COLO668 (cell line): Measurements from ENCODE around the gene ZNF333.
"Not testable (repeated sequence)": the region's sequence is repeated elsewhere in the genome, so short reads cannot be mapped to it uniquely, and the experiment has no call there.

Experiments
- DNase-seq: peaks from one replicate; lab custom pipeline; 2025; ENCODE audit not compliant: unreplicated experiment; lab: John Stamatoyannopoulos, UW

ZNF333 gene

DNA sequence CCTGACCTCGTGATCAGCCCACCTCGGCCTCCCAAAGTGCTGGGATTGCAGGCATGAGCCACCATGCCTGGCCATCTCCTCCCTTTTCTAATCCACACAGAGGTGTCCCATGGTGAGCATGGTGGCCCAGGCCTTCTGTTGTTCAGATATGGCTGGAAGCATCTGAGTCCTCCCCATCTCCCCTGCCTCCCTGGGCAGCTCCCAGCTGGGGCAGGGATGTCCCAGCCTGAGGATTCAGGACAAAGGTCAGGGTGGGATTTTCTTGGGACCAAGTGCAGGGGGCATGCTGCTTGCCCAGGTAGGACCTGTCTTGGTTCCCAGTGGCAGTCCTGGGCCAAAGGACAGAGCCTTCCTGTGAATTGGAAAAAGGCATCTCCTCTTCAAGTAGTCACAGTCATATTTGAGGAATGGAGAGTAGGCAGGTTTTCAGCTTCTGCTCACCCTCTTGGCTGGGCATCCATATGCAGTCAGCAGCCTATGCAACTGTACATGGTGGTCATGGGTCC is 77.7 kb downstream of the ZNF333 start:
- no peak for DNase-seq

DNA sequence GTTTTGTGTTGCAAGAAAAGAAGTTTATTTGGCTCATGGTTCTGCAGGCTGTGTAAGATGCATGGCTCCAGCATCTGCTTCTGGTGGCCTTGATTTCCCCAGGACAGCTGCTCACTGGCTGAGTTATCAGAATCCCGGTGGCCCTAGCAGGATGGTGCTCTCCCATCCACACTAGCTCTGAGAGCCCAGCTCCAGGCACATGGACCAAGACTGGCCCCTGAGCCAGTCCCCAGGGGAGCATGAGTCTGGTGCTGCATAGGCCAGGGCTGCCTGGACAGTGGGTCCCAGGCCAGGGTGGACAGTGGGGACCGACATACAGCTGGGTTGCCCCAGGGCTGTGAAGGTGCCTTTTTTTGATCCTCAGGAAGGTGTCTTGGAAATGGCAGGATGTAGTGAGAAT is 78.2 kb downstream of the ZNF333 start:
- DNase-seq: no peak

DNA sequence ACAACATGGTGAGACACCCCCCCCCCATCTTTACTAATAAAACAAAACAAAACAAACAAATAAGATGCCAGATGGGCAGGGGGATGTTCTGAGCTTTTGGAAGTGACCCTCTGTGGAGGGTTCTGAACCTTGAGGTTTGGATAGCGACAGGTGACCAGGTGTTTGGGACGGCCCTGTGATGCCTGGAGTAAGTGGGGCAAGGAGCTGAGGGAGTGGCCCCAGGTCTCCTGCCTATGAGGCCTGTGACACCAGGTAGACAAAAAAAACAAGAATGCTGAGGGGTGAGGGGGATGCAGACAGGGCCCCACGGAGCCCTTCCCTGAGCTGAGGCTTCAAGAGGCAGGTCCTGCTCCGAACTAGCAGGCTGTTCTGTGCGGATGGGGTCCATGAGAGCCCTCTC is 79.4 kb downstream of the ZNF333 start:
- no peak for DNase-seq

DNA sequence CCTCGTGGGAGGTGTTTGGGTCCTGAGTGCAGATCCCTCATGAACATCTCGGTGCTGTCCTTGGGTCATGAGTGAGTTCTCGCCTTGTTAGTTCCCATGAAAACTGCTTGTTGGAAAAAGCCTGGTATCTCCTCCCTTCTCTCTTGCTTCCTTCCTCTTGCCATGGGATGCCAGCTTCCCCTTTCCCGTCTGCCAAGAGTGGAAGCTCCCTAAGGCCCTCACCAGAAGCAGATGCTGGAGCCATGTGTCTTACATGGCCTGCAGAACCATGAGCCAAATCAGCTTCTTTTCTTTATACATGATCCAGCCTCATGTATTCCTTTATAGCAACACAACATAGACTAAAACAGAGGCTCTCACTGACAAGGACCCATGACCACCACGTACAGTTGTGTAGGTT is 80.3 kb downstream of the ZNF333 start:
- no peak for DNase-seq

DNA sequence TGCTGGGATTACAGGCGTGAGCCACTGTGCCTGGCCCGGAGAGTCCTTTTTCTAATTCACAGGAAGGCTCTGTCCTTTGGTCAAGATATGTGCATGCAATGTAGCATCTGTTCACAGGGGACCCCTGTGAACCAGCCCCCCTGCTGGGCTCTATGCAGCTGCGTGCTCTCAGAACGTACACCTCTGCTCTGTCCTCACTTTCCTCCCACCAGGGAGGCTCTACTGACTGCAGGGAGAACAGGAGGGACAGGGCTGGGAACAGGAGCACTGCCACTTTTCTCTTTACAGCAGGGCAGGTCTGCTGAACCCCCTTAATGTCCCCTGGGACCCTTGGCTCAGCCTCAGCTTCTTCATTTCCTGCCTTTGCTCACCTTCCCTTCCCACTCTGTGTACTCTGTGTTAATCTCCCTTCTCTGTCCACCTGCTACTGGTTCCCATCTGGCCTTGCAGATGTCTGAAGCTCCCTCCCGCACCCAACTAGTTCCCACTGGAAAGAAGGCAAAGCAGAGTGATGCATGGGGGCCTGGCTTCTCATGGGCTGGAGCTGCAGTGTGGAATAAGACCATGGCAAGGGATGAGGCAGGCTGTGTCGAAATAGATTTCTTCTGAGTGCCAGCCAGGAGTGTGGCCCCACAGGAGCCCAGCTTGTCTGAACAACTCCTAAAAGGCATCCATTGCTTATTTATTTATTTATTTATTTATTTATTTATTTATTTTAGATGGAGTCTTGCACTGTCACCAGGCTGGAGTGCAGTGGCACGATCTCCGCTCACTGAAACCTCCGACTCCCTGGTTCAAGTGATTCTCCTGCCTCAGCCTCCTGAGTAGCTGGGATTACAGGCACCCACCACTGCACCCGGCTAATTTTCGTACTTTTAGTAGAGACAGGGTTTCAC is 81.3 kb downstream of the ZNF333 start:
- no peak for DNase-seq

DNA sequence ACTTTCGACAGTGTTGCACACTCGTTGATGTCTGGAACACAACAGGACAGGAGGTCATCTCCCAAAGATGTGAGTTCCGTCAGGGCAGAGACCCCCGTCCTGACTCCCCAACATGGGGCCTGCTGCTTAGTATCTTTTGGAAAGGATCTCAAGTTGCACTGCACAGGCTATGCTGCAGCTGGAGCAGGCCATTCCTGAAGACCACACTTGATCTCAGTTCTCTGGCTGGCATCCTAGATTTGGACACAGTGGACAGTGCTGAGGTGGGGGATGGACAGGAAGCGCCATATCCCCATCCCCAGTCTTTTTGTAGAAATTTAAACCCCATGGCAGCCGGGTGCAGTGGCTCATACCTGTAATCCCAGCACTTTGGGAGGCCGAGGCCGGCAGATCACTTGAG is 82.6 kb downstream of the ZNF333 start:
- DNase-seq: no peak

DNA sequence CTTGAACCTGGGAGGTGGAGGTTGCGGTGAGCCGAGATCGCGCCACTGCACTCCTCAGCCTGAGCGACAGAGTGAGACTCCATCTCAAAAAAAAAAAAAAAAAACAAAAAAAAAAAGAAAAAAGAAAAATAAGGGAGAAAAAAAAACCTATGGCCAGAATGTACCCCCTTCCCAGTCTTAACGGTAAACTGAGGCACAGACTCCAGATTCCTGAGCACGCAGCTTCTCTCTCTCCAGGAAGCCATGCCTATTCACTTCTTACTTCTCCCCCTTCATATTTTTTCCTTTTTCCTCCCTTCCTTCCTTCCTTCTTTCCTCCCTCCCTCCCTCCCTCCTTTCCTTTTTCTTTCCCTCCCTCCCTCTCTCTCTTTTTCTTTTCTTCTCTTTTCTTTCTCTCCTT is 83.1 kb downstream of the ZNF333 start:
- no peak for DNase-seq

DNA sequence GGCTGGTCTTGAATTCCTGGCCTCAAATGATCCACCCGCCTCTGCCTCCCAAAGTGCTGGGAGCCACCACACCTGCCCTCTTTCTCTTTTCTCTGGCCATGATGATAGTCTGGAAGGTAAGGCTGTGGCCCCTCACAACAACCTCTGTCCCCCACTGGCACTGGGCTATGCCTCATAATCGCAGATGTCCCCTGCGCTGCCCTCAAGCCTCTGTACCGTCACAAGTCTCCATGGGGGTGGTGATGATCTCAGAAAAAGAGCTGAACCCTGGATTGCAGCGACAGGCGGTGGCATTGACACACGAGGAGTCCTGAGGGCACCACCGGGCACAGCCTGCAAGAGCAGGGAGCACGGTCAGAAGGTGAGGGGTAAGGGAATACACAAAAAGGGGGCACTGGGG is 83.9 kb downstream of the ZNF333 start:
- DNase-seq: not testable (repeated sequence)

DNA sequence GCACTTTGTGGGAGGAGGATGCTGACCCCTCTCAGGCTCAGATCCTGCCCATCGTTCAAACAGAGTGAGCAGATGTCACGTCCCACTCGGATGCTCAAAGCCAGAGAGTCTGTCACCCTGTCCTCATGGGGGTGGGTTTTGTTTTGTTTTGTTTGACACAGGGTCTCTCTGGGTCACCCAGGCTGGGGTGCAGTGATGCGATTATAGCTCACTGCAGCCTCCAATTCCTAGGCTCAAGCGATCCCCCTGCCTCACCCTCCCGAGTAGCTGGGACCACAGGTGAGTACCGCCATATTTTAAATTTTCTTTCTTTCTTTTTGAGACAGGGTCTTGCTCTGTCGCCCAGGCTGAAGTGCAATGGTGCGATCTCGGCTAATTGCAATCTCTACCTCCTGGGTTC is 84.5 kb downstream of the ZNF333 start:
- no peak for DNase-seq

DNA sequence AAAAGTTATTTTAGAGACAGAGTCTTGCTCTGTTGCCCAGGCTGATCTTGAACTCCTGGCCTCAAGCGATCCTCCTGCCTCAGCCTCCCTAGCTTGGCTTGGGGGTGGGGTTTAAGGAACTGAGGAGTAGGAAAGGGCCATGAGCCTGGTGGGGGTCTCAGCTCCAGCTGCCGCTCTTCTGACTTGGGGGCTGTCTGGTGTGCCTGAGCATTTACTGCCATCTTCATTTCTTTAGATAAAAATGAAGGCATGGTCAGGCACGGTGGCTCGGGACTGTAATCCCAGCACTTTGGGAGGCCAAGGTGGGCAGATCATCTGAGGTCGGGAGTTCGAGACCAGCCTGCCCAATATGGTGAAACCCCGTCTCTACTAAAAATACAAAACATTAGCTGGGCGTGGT is 85.5 kb downstream of the ZNF333 start:
- not testable (repeated sequence) for DNase-seq

DNA sequence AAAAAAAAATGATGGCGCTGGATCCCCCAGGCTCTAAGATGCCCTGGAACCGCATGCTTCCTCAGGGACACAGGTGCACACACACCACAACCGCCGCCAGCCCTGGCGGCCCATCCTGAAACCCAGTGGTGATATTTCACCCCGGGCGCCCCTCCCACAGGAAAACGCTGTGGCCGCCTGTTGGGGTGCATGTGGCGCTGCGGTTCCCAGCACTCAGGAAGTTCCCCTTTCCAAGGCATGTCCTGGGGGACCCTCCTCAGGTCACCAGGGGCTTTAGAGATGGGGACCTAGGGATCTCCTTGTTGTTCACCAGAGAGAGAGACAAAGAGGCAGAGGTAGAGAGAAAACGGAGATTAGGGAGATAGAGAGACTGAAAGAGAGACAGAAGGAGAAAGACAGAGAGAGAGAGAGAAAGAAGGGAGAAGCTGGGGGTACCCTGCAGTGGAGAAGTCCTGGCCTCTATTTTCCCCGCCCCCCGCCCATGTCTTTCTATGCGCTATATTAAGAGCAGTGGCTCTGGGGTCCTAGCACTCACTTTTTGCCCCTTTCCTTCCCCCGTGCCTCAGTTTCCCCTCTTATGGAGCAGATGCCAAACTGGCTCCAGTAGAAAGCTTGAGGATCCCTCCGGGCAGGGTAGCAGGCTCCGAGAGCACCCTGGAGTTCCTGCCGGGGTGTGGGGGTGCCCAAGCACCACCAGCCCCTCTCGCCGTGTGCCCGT is 86.2 kb downstream of the ZNF333 start:
- DNase-seq: no peak

DNA sequence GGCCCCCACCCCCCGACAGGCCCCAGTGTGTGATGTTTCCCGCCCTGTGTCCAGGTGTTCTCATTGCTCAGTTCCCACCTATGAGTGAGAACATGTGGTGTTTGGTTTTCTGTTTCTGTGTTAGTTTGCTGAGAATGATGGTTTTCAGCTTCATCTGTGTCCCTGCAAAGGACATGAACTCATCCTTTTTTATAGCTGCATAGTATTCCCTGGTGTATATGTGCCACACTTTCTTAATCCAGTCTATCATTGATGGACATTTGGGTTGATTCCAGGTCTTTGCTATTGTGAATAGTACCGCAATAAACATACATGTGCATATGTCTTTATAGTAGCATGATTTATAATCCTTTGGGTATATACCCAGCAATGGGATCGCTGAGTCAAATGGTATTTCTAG is 87.8 kb downstream of the ZNF333 start:
- DNase-seq: not testable (repeated sequence)

DNA sequence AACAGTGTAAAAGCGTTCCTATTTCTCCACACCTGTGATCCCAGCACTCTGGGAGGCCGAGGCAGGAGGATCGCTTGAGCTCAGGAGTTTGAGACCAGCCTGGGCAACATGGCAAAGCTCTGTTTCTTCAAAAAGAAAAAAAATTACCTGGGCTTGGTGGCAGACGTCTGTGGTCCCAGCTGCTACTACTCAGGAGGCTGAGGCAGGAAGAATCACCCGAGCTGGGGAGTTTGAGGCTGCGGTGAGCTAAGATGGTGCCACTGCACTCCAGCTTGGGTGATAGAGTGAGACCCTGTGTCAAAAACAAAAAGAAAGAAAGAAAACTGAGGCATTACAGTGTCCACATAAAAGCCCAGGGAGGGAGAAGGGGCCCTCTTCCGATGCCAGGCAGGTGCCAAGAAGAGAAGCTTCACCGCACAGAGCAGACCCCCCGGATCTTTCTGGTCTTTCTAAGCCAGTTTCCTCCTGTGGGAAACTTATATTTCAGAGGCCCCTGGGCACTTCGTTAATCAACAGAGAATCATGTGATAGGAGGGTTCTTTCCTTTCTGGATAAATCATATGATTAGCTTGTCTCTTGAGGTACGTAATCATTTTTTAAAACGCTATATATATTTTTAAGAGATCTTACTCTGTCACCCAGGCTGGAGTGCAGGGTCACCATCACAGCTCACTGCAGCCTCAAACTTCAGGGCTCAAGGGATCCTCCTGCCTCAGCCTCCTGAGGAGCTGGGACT is 88.4 kb downstream of the ZNF333 start, which contains the start of gene ADGRE2:
TSS of gene ADGRE2 (minus strand) at position 451 of the 736 bp plus-strand sequence. CDS start 1,804 bp downstream, outside the sequence.
- DNase-seq: not testable (repeated sequence)

DNA sequence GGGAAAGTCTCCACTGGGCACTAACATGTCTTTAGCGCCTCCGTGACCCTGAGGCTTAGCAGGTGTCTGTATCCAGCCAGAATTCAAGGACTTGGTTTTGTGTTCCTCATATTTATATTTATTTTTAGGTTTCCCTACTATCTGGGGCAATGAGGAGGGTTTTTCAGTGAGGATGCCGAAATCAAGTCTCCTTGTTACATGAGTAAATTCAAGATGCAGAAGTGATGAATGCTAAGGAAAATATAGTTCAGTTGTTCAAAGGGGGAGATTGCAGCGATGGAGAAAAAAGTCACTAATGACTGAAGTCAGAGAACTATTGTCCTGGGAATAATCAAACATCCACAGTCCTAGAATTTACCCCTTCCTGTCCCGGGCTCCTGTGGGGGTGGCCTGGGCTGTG is 89.3 kb downstream of the ZNF333 start:
- DNase-seq: no peak

DNA sequence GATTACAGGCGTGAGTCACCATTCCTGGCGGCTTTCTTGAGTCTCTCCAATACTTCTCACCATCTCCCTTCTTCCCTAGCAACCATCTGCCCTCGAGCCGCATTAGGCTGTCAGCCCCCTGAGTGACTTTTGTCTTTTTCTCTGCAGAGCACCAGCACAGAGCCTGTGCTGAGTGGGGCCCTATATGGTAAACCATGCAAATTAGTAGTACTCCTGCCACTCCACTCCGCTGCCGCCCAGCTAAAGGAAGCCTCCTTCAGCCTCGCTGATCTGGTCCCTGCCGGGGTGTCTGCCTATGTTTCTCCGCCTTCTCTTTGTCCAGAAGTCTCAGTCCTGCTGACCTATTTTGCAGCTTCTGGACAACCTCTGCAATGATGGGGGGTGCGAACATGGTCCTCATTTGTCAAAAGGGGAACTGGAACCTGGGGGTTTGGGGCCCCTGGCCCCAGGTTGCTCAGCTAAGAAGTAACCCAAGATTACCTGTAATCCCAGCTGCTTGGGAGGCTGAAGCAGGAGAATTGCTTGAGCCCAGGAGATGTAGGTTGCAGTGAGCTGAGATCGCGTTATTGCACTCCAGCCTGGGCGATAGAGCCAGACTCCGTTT is 90.9 kb downstream of the ZNF333 start:
- DNase-seq: not testable (repeated sequence)

DNA sequence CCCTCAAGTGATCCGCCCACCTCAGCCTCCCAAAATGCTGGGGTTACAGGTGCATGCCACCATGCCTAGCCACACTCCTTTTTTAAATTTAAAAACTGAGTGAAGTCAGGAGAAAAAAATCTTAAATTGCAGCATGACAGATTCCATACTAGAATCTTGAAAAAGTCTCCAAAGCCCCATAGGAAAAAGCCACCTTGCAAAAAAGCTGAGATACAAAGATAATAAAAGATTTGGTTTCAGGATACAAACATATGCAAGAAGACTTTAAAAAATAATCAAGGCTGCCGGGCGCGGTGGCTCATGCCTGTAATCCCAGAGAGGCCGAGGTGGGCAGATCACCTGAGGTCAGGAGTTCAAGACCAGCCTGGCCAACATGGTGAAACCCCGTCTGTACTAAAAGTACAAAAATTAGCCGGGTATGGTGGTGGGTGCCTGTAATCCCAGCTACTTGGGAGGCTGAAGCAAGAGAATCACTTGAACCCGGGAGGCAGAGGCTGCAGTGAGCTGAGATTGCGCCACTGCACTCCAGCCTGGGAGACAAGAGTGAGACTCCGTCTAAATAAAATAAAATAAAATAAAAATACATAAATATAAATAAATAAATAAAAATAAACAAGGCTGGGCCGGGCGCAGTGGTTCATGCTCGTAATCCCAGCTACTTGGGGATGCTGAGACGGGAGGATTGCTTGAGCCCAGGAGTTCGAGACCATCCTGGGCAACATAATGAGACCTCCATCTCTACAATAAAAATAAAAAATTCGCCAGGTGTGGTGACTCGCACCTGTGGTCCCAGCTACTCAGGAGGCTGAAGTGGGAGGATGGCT is 92.1 kb downstream of the ZNF333 start:
- not testable (repeated sequence) for DNase-seq

DNA sequence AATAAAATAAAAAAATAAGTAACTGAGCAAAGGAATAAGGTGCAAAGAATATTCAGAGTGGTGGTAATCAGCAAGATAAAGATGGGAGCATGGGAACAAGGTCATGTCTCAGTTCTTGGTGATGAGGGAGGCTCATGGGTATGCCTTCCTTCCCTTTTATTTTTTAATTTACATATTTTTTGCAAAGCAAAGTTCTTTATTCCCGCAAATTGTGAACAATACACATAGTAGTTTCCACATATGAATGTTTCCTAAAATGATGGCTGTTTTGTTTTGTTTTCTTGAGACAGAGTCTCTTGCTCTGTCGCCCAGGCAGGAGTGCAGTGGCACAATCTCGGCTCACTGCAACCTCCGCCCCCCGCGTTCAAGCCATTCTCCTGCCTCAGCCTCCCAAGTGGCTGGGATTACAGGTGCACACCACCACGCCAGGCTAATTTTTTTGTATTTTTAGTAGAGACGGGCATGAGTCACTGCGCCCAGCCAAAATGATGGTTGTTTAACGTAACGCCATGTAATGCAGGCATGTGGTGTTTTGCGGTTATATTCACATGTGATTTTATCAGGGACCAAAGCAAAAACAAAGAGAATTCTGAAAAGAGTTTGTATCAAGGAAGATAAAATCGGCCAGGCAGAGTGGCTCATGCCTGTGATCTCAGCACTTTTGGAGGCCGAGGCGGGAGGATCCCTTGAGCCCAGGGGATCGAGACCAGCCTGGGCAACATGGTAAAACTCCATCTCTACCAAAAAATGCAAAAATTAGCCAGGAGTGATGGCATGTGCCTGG is 93.0 kb downstream of the ZNF333 start:
- no peak for DNase-seq
